Stimulated activated CD8-positive, alpha-beta memory T cell treated with anti-CD3 and anti-CD28 coated beads, Interleukin-15, amount 100 ng/mL, for 24 hours (primary cell): ENCODE measurements around the gene DPY30.
A peak's percentile ranks its signal among the peaks of the same experiment; 100 is the strongest.

ENCODE experiments used
- DNase-seq: peaks from one replicate; pipeline ENCODE4 v3.0.0-alpha.2; 2020; ENCODE audit warnings: low read depth

Gene DPY30

DNA sequence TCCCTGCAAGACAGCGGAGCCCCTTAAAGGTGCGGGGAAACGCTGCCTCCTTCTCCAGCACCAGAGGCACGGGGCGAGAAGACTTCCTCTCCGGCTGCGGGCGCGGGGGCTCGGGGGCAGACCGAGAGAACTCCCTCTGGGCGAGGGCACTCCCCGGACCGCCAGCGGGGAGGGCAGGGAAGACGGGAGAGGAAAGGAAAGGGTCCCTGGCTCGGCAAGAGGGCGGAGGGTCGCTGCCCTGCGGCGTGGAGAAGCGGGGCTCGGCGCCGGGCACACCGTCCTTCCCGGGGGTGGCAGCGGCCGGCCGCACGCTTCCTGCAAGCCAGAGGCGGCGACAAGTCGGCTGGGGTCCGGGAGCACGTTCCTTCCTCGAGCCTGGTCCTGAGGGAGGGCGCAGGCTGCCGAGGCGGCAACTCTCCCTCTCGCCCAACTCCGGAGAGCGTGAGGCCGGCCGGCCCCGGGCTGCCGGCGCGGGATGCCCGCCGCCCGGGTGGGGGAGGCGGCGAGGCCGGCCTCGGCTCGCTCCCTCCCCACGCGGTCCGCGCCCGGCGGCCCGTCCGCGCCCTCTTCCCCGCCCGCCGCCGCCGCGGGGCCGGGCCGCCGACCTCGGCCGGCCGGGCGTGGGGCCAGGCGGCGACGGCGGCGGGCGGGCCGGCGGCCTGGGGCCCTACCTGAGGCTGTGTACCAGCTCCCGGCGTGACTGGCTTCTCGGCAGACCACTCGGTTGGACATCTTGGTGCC is 29.9 kb downstream of the DPY30 start:
- DNase-seq: peak; percentile 6

DNA sequence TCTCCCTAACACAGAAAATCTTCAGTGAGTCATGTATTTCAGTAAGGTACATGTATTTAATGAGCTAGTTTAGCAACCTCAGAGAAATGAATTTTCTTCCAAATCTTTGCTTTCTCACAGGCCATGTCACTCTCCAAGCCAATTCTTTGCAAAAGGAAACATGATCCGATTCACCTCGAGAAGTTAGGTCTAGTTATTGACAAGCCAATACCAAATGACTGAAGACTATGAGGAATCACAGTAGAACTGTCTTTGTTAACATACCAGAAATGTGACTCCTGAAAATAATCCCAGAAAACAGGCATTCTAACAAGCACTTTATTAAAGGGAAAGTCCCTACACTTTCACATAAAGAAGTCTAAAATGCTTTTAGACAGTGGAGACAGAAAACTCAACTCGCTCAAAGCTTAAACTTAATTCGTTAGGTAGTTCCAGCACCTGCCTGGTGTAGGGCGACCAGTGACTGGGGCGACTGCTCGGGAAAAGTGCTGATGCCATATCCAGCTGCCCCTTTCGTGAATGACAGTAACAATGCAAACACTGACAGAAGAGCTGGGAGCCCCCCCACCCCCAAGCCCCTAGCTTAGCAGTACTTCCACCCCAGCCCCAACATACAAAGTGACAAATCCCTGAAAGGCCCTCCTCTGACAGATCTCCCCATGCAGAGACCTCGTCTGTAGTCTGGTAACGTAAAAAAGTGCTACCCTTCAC is 30.6 kb downstream of the DPY30 start:
- DNase-seq: no peak

DNA sequence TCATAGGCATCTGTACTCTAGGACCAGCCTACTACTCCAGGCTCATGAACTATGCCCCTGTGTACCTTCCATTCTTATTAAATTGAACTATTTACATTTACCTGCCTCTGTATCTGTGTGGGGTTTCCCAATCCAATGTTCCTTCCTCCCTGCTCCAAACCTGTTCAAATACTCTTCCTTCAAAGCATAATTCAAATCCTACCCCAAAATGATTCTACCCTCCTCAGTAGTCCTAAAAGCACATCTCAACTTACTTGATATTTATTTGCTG is 32.5 kb downstream of the DPY30 start:
- no peak for DNase-seq

DNA sequence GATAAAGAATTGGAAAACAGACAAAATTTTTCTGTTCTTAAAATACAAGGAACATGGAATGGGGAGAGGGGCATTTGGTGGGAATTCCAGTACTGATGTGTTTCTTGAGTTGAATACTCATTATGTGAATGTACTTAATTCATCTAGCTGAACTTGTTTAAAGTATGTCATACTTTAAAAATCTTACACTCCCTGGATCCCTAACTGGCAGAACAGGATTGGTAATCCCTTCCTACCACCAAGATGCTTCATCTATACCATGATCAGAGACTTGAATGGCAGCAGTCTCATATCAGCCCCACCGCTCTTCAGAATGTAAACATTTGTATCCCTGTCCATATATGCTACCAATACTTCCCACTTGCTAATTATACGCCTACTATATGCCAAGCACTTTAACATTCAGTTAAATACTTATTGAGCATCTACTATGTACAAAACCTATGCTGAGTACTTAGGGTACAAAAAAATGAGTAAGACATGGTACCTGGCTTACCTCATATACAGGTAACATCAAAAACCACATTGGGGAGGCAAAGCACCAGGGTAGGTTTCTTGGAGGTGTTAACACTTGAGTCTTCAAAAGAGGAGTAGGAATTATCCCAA is 34.1 kb downstream of the DPY30 start:
- no peak for DNase-seq

DNA sequence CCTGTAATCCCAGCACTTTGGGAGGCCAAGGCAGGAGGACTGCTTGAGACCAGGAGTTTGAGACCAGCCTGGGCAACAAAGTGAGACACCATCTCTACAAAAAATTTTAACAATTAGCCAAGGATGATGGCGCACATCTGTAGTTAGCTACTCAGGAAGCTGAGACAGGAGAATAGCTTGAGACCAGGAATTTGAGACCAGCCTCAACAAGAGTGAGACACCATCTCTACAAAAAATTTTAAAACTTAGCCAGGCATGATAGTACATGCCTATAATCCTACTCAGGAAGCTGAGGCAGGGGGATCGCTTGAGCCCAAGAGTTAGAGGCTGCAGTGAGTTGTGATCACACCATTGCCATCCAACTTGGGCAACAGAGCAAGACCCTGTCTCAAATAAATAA is 35.8 kb downstream of the DPY30 start:
- no peak for DNase-seq

DNA sequence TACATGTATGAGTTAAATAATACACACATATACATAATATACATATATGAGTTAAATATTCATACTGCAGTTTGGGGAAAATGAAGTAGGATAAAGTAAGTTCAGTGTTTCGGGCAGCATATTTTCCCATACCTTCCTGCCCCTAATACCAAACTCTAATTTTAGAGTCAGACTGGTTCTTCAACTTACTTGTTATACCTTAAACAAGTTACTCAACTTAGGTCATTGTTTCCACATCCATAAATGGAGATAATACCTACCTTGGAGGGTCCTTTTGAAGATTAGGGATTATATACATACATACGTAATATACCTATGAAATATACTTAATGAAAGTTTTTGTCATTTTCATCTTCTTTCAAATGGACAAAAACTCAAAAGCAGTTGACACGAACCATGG is 37.2 kb downstream of the DPY30 start:
- DNase-seq: no peak

DNA sequence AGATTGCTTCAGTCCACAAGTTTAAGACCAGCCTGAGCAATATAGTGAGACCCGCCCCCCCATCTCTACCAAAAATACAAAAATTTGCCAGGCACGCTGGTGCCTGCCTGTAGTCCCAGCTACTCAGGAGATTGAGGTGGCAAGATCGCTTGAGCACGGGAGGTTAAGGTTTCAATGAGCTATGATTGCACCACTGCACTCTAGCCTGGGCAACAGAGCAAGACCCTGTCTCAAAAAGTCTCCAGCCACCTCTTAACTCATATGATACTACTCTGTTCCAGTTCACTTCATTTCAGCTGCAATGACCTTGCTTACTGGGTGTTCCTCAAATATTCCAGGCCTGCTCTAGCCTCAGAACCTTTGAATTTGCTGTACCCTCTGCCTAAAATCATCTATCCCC is 40.2 kb downstream of the DPY30 start:
- no peak for DNase-seq

- no peak for DNase-seq
Measured at GRCh38 chr2:31998731-31999383, 40.7 kb downstream of the DPY30 start.

DNA sequence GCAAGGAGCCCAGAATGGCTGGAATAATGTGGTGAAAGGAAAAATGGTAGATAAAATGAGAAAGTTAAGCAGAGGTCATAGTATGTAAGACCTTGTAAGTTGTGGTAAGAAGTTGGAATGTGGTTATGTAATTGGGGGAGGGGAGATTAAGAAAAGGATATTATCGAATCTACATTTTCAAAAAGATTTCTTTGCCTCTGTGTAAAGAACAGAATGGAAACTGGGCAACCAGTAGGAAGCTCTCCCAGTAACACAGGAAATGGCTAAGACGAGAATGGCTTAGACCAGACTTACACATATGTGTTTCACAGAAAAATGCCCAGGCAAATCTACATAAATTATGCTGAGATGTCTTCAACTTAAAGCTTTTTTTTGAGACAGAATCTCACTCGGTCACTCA is 42.0 kb downstream of the DPY30 start:
- no peak for DNase-seq

DNA sequence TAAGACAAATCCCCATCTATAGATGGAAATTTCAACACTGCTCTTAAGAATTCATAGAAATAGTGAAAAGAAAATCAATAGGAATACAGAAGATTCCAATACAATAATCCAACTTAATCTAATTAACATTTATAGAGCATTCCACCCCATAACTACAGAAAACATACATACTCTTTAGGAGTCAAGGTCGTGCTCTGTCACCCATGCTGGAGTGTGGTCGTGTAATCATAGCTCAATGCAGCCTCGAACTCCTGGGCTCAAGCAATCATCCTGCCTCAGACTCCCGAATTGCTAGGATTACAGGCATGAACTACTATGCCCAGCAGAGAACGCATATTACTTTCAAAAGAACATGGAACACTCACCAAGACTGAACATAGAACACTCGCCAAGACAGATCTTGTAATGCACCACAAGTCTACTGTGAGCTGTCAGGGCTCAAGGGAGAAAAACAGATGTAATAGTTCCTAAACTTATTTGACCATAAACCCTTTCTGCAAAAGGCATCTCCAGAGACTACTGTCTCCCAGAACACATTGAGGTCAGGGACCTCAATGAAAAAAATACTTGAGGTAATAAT is 42.9 kb downstream of the DPY30 start:
- no peak for DNase-seq

DNA sequence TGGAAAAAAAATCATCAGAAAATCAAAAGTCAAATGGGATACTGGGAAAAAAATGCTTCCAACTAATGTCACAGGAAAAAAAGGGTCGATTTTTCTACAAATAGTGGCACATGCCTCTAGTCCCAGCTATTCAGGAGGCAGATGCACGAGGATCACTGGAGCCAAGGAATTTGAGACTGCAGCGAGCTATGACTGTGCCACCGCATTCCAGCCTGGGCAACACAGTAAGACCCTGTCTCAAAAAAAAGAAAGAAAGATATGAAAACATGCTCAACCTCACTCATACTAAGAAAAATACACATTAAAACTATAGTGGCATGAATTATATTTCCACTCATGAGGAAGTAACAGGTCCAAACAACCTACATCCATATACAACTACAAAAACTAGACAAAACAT is 46.7 kb downstream of the DPY30 start:
- DNase-seq: no peak

GRCh38 chr2:31992025-31992579 is 47.5 kb downstream of the DPY30 start:
- DNase-seq: no peak

DNA sequence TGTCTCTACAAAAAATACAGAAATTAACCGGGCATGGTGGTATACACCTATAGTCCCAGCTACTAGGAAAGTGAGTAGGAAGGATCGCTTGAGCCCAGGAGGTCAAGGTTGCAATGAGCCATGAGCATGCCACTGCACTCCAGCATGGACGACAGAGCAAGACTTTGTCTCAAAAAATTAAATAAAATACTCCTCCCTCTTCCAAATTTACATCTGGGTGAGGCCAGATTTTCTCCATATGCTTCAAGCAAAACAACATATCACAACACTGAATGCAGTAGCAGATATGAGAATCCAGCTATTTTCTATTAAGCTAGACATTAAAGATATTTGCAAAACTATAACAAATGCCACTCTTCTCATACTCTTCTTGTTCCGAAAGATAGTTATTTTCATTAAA is 49.7 kb downstream of the DPY30 start:
- no peak for DNase-seq

- no peak for DNase-seq
Measured at GRCh38 chr2:31987454-31988220, 52.0 kb downstream of the DPY30 start.

DNA sequence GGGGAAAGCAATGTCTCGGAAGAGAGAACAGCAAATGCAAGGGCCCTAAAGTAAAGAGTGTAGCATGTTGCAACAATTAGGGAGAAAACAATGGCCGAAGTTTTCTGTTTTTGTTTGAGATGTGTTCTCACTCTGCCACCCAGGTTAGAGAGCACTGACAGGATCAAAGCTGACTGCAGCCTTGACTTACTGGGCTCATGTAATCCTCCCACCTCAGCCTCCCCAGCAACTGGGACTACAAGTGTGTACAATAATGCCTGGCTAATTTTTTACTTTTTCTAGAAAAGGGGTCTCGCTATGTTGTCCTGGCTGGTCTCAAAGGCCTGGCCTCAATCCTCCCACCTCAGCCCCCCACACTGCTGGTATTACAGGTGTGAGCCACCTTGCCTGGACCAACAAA is 52.7 kb downstream of the DPY30 start:
- DNase-seq: no peak

GRCh38 chr2:31983762-31984467 is 55.7 kb downstream of the DPY30 start:
- DNase-seq: no peak

DNA sequence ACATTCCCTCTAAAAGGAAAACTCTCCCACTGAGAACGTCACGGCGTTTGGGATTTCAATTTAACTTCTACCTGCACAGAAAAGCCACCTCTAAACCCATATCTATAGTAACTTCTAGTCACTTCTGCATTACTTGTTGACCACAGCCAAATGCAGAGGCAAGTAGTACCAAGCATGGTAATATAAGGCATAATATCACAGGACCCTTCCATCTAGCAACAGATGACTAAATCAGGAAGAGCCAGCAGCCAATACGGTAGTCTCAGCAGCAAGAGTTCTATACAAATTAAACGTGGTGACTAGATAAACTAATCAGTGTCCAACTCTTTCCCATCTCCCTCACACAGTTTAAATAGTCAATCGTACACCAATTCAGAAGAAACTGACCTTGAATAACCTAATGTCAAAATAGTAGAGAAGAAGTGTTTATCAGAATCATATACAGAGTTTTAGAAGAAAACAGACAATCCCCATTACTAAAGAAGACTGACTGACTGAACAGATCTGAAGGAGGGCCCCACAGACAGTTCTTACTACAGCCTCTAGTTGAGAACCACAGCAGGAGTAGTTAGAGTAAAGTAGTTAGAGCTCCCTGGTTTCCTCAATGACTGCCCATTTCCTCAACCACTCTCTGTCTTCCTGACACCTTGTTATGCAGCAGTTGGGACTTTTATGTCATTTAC is 58.8 kb downstream of the DPY30 start:
- no peak for DNase-seq

DNA sequence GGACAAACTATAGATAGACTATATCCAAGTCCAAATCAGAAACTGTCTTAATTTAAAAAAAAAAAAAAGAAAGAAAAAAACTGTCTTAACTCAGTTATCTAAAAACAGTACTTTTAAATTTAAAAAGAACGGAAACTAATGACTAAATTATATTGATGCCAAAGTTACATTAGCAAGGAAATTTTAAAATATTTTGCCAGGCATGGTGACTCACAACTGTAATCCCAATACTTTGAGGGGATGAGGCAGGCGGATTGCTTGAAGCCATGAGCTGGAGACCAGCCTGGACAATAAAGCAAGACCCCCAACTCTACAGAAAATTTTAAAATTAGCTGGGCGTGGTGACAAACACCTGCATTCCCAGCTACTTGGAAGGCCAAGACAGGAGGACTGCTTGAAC is 59.6 kb downstream of the DPY30 start:
- no peak for DNase-seq

GRCh38 chr2:31979018-31979417 is 60.6 kb downstream of the DPY30 start:
- DNase-seq: no peak

DNA sequence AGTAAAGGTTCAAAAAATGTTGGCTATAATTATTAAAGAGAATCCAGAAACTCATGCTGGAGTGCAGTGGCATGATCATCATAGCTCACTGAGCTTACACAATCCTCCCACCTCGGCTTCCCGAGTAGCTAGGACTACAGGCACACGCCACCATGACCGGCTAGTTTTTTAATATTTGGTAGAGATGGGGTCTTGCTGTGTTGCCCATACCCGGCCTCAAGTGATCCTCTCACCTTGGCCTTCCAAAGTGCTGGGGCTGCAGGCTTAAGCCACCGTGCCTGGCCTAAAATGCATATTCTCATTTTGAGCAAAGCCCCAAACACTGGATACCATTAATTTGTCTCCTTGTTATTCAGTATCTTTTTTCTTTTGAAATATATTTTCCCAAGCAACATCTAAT is 61.2 kb downstream of the DPY30 start:
- DNase-seq: no peak
